ENCODE measurements around the gene CCBE1.
A peak's percentile ranks its signal among the peaks of the same experiment; 100 is the strongest.
"Not testable (repeated sequence)": the region's sequence is repeated elsewhere in the genome, so short reads cannot be mapped to it uniquely, and the experiment has no call there.

Gene CCBE1

DNA sequence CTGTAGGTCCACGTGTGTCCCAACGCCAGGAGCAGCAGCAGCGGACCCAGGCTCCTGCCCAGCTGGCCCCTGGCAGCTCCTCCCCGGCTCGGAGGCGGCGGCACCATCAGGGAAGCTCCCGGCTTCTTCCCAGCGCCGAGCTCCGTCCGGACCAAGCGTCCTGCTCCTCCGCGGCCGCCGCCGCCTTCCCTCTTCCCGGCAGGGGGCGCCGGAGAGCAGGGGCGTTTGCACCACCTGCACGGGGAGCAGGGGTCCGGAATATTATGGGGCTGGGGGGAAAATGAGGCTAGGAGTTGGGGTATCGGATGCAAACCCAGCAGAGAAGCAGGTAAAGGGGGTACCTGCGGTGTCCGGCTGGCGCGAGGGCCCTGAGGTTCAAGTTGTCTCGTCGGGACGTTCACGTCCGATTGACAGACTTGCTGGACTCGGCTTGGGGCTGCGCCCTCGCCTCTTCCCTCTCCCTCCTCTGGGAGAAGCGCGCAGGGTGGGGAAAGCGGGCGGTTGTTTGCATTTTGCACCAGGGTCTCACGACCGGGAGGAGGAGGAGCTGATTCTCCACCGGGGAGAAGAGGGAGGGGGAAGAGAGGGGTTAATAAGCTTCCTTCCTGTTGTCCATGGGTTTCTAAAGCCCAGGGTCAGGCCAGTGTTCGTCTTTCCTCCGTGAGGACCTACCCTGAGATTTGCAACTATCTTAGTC, at the start of gene CCBE1:
CCBE1 (minus strand) TSS at position 188 of the 697 bp plus-strand sequence.
- Histone ChIP-seq H3K36me3 (ENCODE audit: control insufficient read depth, insufficient read depth, low read length) (no peaks in the 10 kb centered on the region), H3K9ac (ENCODE audit: low read depth, low read length) (no peak within 1 kb of the TSS), H3K4me3 (ENCODE audit: low read depth, low read length) (peak within 1 kb of the TSS; percentile 73), H3K27ac (ENCODE audit: low read depth, low read length) (no peak within 1 kb of the TSS), H3K27me3 (ENCODE audit: control insufficient read depth, insufficient read depth, low read length) (peaks cover 55% of the 10 kb centered on the region), H3K4me1 (ENCODE audit: control insufficient read depth, insufficient read depth, low read length) (peaks cover 28% of the 10 kb centered on the region), H3K9me3 (ENCODE audit: control insufficient read depth, insufficient read depth, low read length) (no peaks in the 10 kb centered on the region)

DNA sequence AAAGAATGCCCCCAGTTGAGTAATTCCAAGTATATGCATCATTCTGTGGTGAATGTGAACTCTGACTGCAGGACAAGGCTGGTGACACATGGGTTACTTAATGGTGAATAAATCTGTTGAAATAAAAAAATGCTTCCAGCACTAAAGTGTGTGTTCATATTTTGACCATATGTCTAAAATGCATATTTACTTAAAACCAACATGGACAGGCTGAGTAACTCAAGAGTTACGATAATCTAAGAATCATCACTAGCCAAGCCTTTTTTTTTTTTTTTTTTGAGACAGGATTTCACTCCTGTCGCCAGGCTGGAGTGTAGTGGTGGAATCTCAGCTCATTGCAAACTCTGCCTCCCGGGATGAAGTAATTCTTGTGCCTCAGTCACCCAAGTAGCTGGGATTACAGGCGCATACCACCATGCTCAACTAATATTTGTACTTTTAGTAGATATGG, 47.1 kb upstream of the CCBE1 start:
- Histone ChIP-seq H3K9ac (ENCODE audit: low read depth, low read length) (no peak overlapping the region), H3K36me3 (ENCODE audit: control insufficient read depth, insufficient read depth, low read length) (no peaks in the 10 kb centered on the region), H3K4me3 (ENCODE audit: low read depth, low read length) (no peak overlapping the region), H3K9me3 (ENCODE audit: control insufficient read depth, insufficient read depth, low read length) (no peaks in the 10 kb centered on the region), H3K4me1 (ENCODE audit: control insufficient read depth, insufficient read depth, low read length) (no peaks in the 10 kb centered on the region), H3K27me3 (ENCODE audit: control insufficient read depth, insufficient read depth, low read length) (no peaks in the 10 kb centered on the region), H3K27ac (ENCODE audit: low read depth, low read length) (no peak overlapping the region)

GRCh38 chr18:59743566-59743965, 46.3 kb upstream of the CCBE1 start:
- H3K27me3 ChIP-seq (ENCODE audit: control insufficient read depth, insufficient read depth, low read length) = no peaks in the 10 kb centered on the region
- H3K36me3 ChIP-seq (ENCODE audit: control insufficient read depth, insufficient read depth, low read length) = no peaks in the 10 kb centered on the region
- no peak overlapping the region for H3K4me3 ChIP-seq (ENCODE audit: low read depth, low read length)
- no peak overlapping the region for H3K9ac ChIP-seq (ENCODE audit: low read depth, low read length)
- H3K27ac ChIP-seq (ENCODE audit: low read depth, low read length) = no peak overlapping the region
- no peaks in the 10 kb centered on the region for H3K9me3 ChIP-seq (ENCODE audit: control insufficient read depth, insufficient read depth, low read length)
- H3K4me1 ChIP-seq (ENCODE audit: control insufficient read depth, insufficient read depth, low read length) = no peaks in the 10 kb centered on the region

- no peak overlapping the region for H3K9ac ChIP-seq (ENCODE audit: low read depth, low read length)
- no peak overlapping the region for H3K4me3 ChIP-seq (ENCODE audit: low read depth, low read length)
- no peak overlapping the region for H3K27ac ChIP-seq (ENCODE audit: low read depth, low read length)
- no peaks in the 10 kb centered on the region for H3K4me1 ChIP-seq (ENCODE audit: control insufficient read depth, insufficient read depth, low read length)
- no peaks in the 10 kb centered on the region for H3K36me3 ChIP-seq (ENCODE audit: control insufficient read depth, insufficient read depth, low read length)
- no peaks in the 10 kb centered on the region for H3K27me3 ChIP-seq (ENCODE audit: control insufficient read depth, insufficient read depth, low read length)
- H3K9me3 ChIP-seq (ENCODE audit: control insufficient read depth, insufficient read depth, low read length) = no peaks in the 10 kb centered on the region
These were observed 45.3 kb upstream of the CCBE1 start for GRCh38 chr18:59742325-59743111.

GRCh38 chr18:59740141-59740540, 42.9 kb upstream of the CCBE1 start:
- no peak overlapping the region for H3K27ac ChIP-seq (ENCODE audit: low read depth, low read length)
- no peaks in the 10 kb centered on the region for H3K36me3 ChIP-seq (ENCODE audit: control insufficient read depth, insufficient read depth, low read length)
- no peak overlapping the region for H3K4me3 ChIP-seq (ENCODE audit: low read depth, low read length)
- H3K27me3 ChIP-seq (ENCODE audit: control insufficient read depth, insufficient read depth, low read length) = no peaks in the 10 kb centered on the region
- H3K9me3 ChIP-seq (ENCODE audit: control insufficient read depth, insufficient read depth, low read length) = no peaks in the 10 kb centered on the region
- H3K9ac ChIP-seq (ENCODE audit: low read depth, low read length) = no peak overlapping the region
- no peaks in the 10 kb centered on the region for H3K4me1 ChIP-seq (ENCODE audit: control insufficient read depth, insufficient read depth, low read length)

DNA sequence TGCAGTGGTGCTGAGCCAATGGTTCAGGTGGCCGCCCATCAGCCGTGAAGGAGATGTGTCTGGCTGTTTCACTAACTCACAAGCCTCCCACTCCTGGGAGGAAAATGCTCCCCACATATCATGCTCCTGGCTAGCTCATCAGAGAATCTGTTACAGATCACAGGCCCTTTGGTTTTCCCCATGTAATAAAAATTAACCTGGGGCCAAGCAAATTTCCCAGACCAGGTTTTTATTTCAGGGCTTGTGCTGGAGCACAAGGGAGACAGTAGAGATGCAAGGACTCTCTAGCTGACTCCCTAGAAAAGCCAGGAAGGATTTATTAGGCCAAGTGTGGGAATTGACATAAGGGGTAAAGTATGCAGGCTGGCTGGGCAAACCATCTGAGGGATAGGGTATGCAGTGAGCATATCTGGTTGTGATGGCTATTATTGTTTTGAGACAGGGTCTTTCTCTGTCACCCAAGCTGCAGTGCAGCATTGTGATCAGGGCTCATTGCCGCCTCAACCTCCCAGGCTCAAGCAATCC, 40.6 kb upstream of the CCBE1 start:
- H3K9ac ChIP-seq (ENCODE audit: low read depth, low read length) = no peak overlapping the region
- no peak overlapping the region for H3K4me3 ChIP-seq (ENCODE audit: low read depth, low read length)
- H3K9me3 ChIP-seq (ENCODE audit: control insufficient read depth, insufficient read depth, low read length) = no peaks in the 10 kb centered on the region
- H3K27me3 ChIP-seq (ENCODE audit: control insufficient read depth, insufficient read depth, low read length) = no peaks in the 10 kb centered on the region
- H3K27ac ChIP-seq (ENCODE audit: low read depth, low read length) = no peak overlapping the region
- no peaks in the 10 kb centered on the region for H3K36me3 ChIP-seq (ENCODE audit: control insufficient read depth, insufficient read depth, low read length)
- no peaks in the 10 kb centered on the region for H3K4me1 ChIP-seq (ENCODE audit: control insufficient read depth, insufficient read depth, low read length)

GRCh38 chr18:59737335-59737734, 40.1 kb upstream of the CCBE1 start:
- H3K4me3 ChIP-seq (ENCODE audit: low read depth, low read length); H3K27me3 ChIP-seq (ENCODE audit: control insufficient read depth, insufficient read depth, low read length); H3K9me3 ChIP-seq (ENCODE audit: control insufficient read depth, insufficient read depth, low read length); H3K4me1 ChIP-seq (ENCODE audit: control insufficient read depth, insufficient read depth, low read length); H3K36me3 ChIP-seq (ENCODE audit: control insufficient read depth, insufficient read depth, low read length); H3K27ac ChIP-seq (ENCODE audit: low read depth, low read length); H3K9ac ChIP-seq (ENCODE audit: low read depth, low read length): not testable (repeated sequence)

- Histone ChIP-seq H3K27ac (ENCODE audit: low read depth, low read length) (no peak overlapping the region), H3K36me3 (ENCODE audit: control insufficient read depth, insufficient read depth, low read length) (no peaks in the 10 kb centered on the region), H3K9ac (ENCODE audit: low read depth, low read length) (no peak overlapping the region), H3K9me3 (ENCODE audit: control insufficient read depth, insufficient read depth, low read length) (no peaks in the 10 kb centered on the region), H3K4me1 (ENCODE audit: control insufficient read depth, insufficient read depth, low read length) (no peaks in the 10 kb centered on the region), H3K4me3 (ENCODE audit: low read depth, low read length) (no peak overlapping the region), H3K27me3 (ENCODE audit: control insufficient read depth, insufficient read depth, low read length) (no peaks in the 10 kb centered on the region)
These were observed 38.8 kb upstream of the CCBE1 start for GRCh38 chr18:59736061-59736460.

DNA sequence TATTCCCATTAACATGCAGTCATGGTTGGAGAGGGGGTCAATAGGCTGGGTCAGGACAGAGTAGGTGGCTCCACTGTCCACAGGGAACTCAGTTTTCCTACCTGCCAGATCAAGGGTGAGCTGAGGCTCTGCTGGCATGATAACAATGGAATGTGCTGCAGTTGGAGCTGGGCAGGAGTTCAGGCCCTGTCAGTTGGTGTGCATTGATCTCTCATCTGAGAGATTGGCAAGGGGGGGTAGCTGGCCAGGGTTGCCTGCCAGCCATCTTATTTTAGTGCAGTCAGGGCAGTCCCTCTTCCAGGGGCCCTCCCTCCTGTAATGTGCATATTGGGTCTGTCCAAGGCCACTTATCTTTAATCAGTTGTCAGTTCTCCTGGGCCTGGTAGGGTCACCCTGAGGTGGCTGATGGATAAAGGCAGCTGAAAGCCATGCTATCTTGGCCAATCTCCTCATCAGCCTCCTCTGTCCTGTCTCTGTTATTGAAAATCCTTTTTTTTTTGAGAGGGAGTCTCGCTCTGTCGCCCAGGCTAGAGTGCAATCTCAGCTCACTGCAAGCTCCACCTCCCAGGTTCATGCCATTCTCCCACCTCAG, 38.1 kb upstream of the CCBE1 start:
- Histone ChIP-seq H3K36me3 (ENCODE audit: control insufficient read depth, insufficient read depth, low read length) (no peaks in the 10 kb centered on the region), H3K27ac (ENCODE audit: low read depth, low read length) (no peak overlapping the region), H3K27me3 (ENCODE audit: control insufficient read depth, insufficient read depth, low read length) (no peaks in the 10 kb centered on the region), H3K9me3 (ENCODE audit: control insufficient read depth, insufficient read depth, low read length) (no peaks in the 10 kb centered on the region), H3K9ac (ENCODE audit: low read depth, low read length) (no peak overlapping the region), H3K4me3 (ENCODE audit: low read depth, low read length) (no peak overlapping the region), H3K4me1 (ENCODE audit: control insufficient read depth, insufficient read depth, low read length) (no peaks in the 10 kb centered on the region)

- Histone ChIP-seq H3K4me3 (ENCODE audit: low read depth, low read length) (no peak overlapping the region), H3K9ac (ENCODE audit: low read depth, low read length) (no peak overlapping the region), H3K4me1 (ENCODE audit: control insufficient read depth, insufficient read depth, low read length) (no peaks in the 10 kb centered on the region), H3K9me3 (ENCODE audit: control insufficient read depth, insufficient read depth, low read length) (no peaks in the 10 kb centered on the region), H3K27ac (ENCODE audit: low read depth, low read length) (no peak overlapping the region), H3K36me3 (ENCODE audit: control insufficient read depth, insufficient read depth, low read length) (no peaks in the 10 kb centered on the region), H3K27me3 (ENCODE audit: control insufficient read depth, insufficient read depth, low read length) (no peaks in the 10 kb centered on the region)
These were observed 36.2 kb upstream of the CCBE1 start for GRCh38 chr18:59733421-59733820.

DNA sequence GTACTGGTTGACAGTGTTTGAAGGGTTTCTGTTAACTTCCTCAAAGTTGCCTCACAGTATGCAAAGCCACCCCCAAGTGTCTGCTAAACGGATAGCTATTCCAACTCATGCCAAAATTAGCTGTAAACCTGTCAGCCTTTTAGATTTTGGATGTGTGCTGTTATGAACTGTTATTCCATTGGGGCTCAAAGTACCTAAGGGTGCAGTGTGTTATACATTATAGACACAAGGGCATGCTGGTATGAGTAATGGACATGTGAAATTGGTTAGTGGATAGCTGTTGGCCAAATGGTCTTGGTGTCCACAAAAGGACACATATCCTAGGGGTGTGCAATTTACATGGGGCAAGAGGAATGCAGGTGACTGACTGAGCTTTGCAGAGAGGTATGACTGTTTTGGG, 33.7 kb upstream of the CCBE1 start:
- H3K27ac ChIP-seq (ENCODE audit: low read depth, low read length) = no peak overlapping the region
- H3K9me3 ChIP-seq (ENCODE audit: control insufficient read depth, insufficient read depth, low read length) = no peaks in the 10 kb centered on the region
- H3K27me3 ChIP-seq (ENCODE audit: control insufficient read depth, insufficient read depth, low read length) = no peaks in the 10 kb centered on the region
- H3K4me3 ChIP-seq (ENCODE audit: low read depth, low read length) = no peak overlapping the region
- no peak overlapping the region for H3K9ac ChIP-seq (ENCODE audit: low read depth, low read length)
- H3K4me1 ChIP-seq (ENCODE audit: control insufficient read depth, insufficient read depth, low read length) = no peaks in the 10 kb centered on the region
- no peaks in the 10 kb centered on the region for H3K36me3 ChIP-seq (ENCODE audit: control insufficient read depth, insufficient read depth, low read length)
